CD14-positive monocyte (primary cell): ENCODE data around the gene KCTD19. TPM values are rescaled to one million over a fixed set of nuclear protein-coding genes. Genes with fewer than 3 reads are reported as not detected.

Source experiments
- DNase-seq, 3 donors: peaks; one replicate each; pipeline ENCODE4 v3.0.0-alpha.2; 2011 to 2022
- H2AFZ ChIP-seq: 2 replicates; pipeline ENCODE4 v1.6.0; 2012; ENCODE audit warnings: mild to moderate bottlenecking, low read depth, low read length, inconsistent platforms; ENCODE audit not compliant: insufficient read depth, poor library complexity, severe bottlenecking
- H3K27ac ChIP-seq, 2 donors: 1 replicate in 1 of 2; 2 replicates in 1 of 2; pipeline ENCODE4 v1.5.1; 2012 to 2013; ENCODE audit warnings: low read length in 2 of 2, control low read depth in 1 of 2, inconsistent platforms in 1 of 2, low read depth in 1 of 2, mild to moderate bottlenecking in 1 of 2
- H3K27me3 ChIP-seq, 2 donors: one replicate each; pipeline versions ENCODE4 v1.6.0 to v1.6.1; 2011 to 2013; ENCODE audit warnings: low read length in 2 of 2; ENCODE audit not compliant: control insufficient read depth in 2 of 2, insufficient read depth in 2 of 2
- H3K36me3 ChIP-seq, 2 donors: replicated peaks in 1 of 2; 1 replicate in 1 of 2; 2 replicates in 1 of 2; pipeline versions ENCODE4 v1.5.1 to v1.6.1; 2012 to 2013; ENCODE audit warnings: low read length in 2 of 2, control low read depth in 1 of 2, inconsistent platforms in 1 of 2, mild to moderate bottlenecking in 1 of 2; ENCODE audit not compliant: insufficient read depth in 2 of 2, control insufficient read depth in 1 of 2
- H3K4me1 ChIP-seq, 2 donors: 1 replicate in 1 of 2; 2 replicates in 1 of 2; pipeline versions ENCODE4 v1.5.1 to v1.6.1; 2012 to 2013; ENCODE audit warnings: low read length in 2 of 2, control low read depth in 1 of 2, inconsistent platforms in 1 of 2, mild to moderate bottlenecking in 1 of 2, moderate library complexity in 1 of 2; ENCODE audit not compliant: insufficient read depth in 2 of 2, control insufficient read depth in 1 of 2
- H3K4me2 ChIP-seq: replicated peaks from 2 replicates; pipeline ENCODE3; 2012; ENCODE audit warnings: low read length, moderate library complexity, mild to moderate bottlenecking; ENCODE audit not compliant: poor library complexity, severe bottlenecking; ENCODE audit errors: extremely low read depth
- H3K4me3 ChIP-seq, 3 experiments: fragments of 200-600 bp in 1 of 3; sonication (generic) in 1 of 3; replicated peaks in 1 of 3; 1 replicate in 2 of 3; 2 replicates in 1 of 3; pipeline ENCODE4 v1.5.1; 2011 to 2013; ENCODE audit warnings: low read length in 3 of 3, mild to moderate bottlenecking in 3 of 3, control low read depth in 2 of 3, low read depth in 2 of 3, inconsistent platforms in 1 of 3, moderate library complexity in 1 of 3
- H3K79me2 ChIP-seq: 2 replicates; pipeline ENCODE4 v1.6.0; 2012; ENCODE audit warnings: mild to moderate bottlenecking, control low read depth, inconsistent platforms, low read length, moderate library complexity; ENCODE audit not compliant: insufficient read depth
- H3K9ac ChIP-seq: 2 replicates; pipeline ENCODE4 v1.6.0; 2017; ENCODE audit warnings: low read length, mild to moderate bottlenecking; ENCODE audit not compliant: insufficient read depth, poor library complexity, severe bottlenecking
- H3K9me3 ChIP-seq, 2 donors: replicated peaks in 1 of 2; 1 replicate in 1 of 2; 2 replicates in 1 of 2; pipeline versions ENCODE4 v1.5.1 to v1.6.1; 2012 to 2013; ENCODE audit warnings: low read length in 2 of 2, control low read depth in 1 of 2; ENCODE audit not compliant: control insufficient read depth in 1 of 2, insufficient read depth in 1 of 2
- H4K20me1 ChIP-seq: 2 replicates; pipeline ENCODE4 v1.6.0; 2012; ENCODE audit warnings: mild to moderate bottlenecking, low read length, control low read depth, moderate library complexity; ENCODE audit not compliant: insufficient read depth
- H3K27ac Mint-ChIP-seq, 7 donors: one replicate each; pipeline ENCODE4 v1.8.0; 2020; ENCODE audit warnings: mild to moderate bottlenecking in 7 of 7, mixed read lengths in 7 of 7, moderate library complexity in 6 of 7, inconsistent platforms in 2 of 7
- H3K27me3 Mint-ChIP-seq, 3 donors: one replicate each; pipeline ENCODE4 v1.8.0; 2021 to 2022; ENCODE audit warnings: low read depth in 3 of 3, mild to moderate bottlenecking in 3 of 3, mixed read lengths in 3 of 3, moderate library complexity in 3 of 3, inconsistent platforms in 1 of 3
- H3K36me3 Mint-ChIP-seq, 2 donors: one replicate each; pipeline ENCODE4 v1.8.0; 2020; ENCODE audit warnings: mixed read lengths in 2 of 2, inconsistent platforms in 1 of 2, mild to moderate bottlenecking in 1 of 2
- H3K4me1 Mint-ChIP-seq: one replicate; pipeline ENCODE4 v1.8.0; 2020; ENCODE audit warnings: mild to moderate bottlenecking, mixed read lengths
- H3K4me3 Mint-ChIP-seq, 2 donors: one replicate each; pipeline ENCODE4 v1.8.0; 2020; ENCODE audit warnings: mild to moderate bottlenecking in 2 of 2, mixed read lengths in 2 of 2, moderate library complexity in 1 of 2
- H3K9me3 Mint-ChIP-seq, 7 donors: one replicate each; pipeline ENCODE4 v1.8.0; 2020 to 2022; ENCODE audit warnings: mixed read lengths in 7 of 7, mild to moderate bottlenecking in 6 of 7, moderate library complexity in 6 of 7, inconsistent platforms in 2 of 7
- WGBS: methylation state at CpG from one replicate; pipeline ENCODE4 v1.1.5; 2013; ENCODE audit warnings: missing lambda C conversion rate; ENCODE audit not compliant: insufficient coverage; 5-methylcytosine and 5-hydroxymethylcytosine counted together
- intact Hi-C, 2 donors: fragments of 100-400 bp; cut with micrococcal nuclease; formaldehyde crosslinking; loops; one replicate each; pipeline versions ENCODE4 v1.15.0 to v1.15.1; 2023
- polyA plus RNA-seq, 3 donors: library from polyadenylated mRNA; depleted of rRNA in 1 of 3; unstranded in 2 of 3; stranded (reverse) in 1 of 3; fragments of 300-500 nt in 2 of 3; fragments of >200 nt in 1 of 3; fragmentation: Illumina TruSeq in 2 of 3; gene quantifications; 1 replicate in 2 of 3; 2 replicates in 1 of 3; pipeline ENCODE4 v1.2.3, GENCODE V29; 2012 to 2021
- TF ChIP-seq, protein P1 (sequence below): fragments of 200-600 bp; IDR thresholded peaks from one replicate; pipeline ENCODE4 v1.8.0; 2022; ENCODE audit warnings: antibody characterized with exemption, mild to moderate bottlenecking

Gene KCTD19
- polyA plus RNA-seq, 3 donors: not detected

GRCh38 chr16:67264866-67265265 lies 61.7 kb downstream of the KCTD19 start:
- no peak overlapping the region for H3K4me3 ChIP-seq
- WGBS: 93% methylated on average over 5 of the region's 5 CpGs
- H3K79me2 ChIP-seq: no peaks in the 10 kb centered on the region
- no peaks in the 10 kb centered on the region for H4K20me1 ChIP-seq
- H2AFZ ChIP-seq: no peak overlapping the region
- no peak overlapping the region for H3K27ac ChIP-seq
- H3K27me3 ChIP-seq: no peaks in the 10 kb centered on the region
- no peaks in the 10 kb centered on the region for H3K4me1 ChIP-seq
- no peaks in the 10 kb centered on the region for H3K9me3 ChIP-seq
- no peaks in the 10 kb centered on the region for H3K36me3 ChIP-seq
- Mint-ChIP-seq H3K4me1 (peaks cover 5% of the 10 kb centered on the region), H3K36me3 (no peaks in the 10 kb centered on the region), H3K4me3 (no peak overlapping the region), H3K27ac (no peak overlapping the region), H3K27me3 (peaks cover 2 to 16% (median 6%) of the 10 kb centered on the region in 3 donors), H3K9me3 (peaks cover 0 to 2% (median 0%) of the 10 kb centered on the region in 7 donors)
- H3K9ac ChIP-seq: no peak overlapping the region
- H3K4me2 ChIP-seq: no peak overlapping the region
- intact Hi-C loops: no loop called here
- TF ChIP-seq, protein P1, sequence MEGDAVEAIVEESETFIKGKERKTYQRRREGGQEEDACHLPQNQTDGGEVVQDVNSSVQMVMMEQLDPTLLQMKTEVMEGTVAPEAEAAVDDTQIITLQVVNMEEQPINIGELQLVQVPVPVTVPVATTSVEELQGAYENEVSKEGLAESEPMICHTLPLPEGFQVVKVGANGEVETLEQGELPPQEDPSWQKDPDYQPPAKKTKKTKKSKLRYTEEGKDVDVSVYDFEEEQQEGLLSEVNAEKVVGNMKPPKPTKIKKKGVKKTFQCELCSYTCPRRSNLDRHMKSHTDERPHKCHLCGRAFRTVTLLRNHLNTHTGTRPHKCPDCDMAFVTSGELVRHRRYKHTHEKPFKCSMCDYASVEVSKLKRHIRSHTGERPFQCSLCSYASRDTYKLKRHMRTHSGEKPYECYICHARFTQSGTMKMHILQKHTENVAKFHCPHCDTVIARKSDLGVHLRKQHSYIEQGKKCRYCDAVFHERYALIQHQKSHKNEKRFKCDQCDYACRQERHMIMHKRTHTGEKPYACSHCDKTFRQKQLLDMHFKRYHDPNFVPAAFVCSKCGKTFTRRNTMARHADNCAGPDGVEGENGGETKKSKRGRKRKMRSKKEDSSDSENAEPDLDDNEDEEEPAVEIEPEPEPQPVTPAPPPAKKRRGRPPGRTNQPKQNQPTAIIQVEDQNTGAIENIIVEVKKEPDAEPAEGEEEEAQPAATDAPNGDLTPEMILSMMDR: no peak
- no peak for DNase-seq

GRCh38 chr16:67264277-67264676 lies 62.3 kb downstream of the KCTD19 start:
- Histone ChIP-seq H3K79me2 (no peaks in the 10 kb centered on the region), H2AFZ (no peak overlapping the region), H3K9ac (no peak overlapping the region), H3K4me2 (no peak overlapping the region), H3K27ac (no peak overlapping the region), H3K4me3 (no peak overlapping the region), H3K36me3 (no peaks in the 10 kb centered on the region), H3K27me3 (no peaks in the 10 kb centered on the region), H4K20me1 (no peaks in the 10 kb centered on the region), H3K4me1 (no peaks in the 10 kb centered on the region), H3K9me3 (no peaks in the 10 kb centered on the region)
- peaks cover 5 to 16% (median 6%) of the 10 kb centered on the region in 3 donors for H3K27me3 Mint-ChIP-seq
- WGBS: 86% methylated on average over 7 of the region's 9 CpGs
- H3K4me1 Mint-ChIP-seq: peaks cover 5% of the 10 kb centered on the region
- DNase-seq: no peak
- H3K4me3 Mint-ChIP-seq: no peak overlapping the region
- H3K9me3 Mint-ChIP-seq: peaks cover 0 to 2% (median 0%) of the 10 kb centered on the region in 7 donors
- no peaks in the 10 kb centered on the region for H3K36me3 Mint-ChIP-seq
- no peak overlapping the region for H3K27ac Mint-ChIP-seq
- TF ChIP-seq, protein P1: no peak
- intact Hi-C loops: no loop called here
